K562 (cell line): ENCODE results near the gene FAM107B. TPM values are rescaled to one million over a fixed set of nuclear protein-coding genes. Genes with fewer than 3 reads are reported as not detected.

Source experiments
- AFF1 ChIP-seq, 2 experiments: fragments of 450-650 bp; IDR thresholded peaks; 2 replicates each; pipeline ENCODE4 v1.6.1; 2018; ENCODE audit warnings: mild to moderate bottlenecking in 2 of 2, low read depth in 1 of 2; ENCODE audit not compliant: partially characterized antibody in 2 of 2
- CHD7 ChIP-seq: fragments of 200-600 bp; sonication (generic); IDR thresholded peaks from one replicate; pipeline ENCODE4 v1.6.1; 2012; ENCODE audit warnings: mild to moderate bottlenecking, low read depth, low read length, inconsistent platforms
- HLTF ChIP-seq: fragments of 450-650 bp; IDR thresholded peaks from 2 replicates; pipeline ENCODE4 v1.6.1; 2016
- MAFG ChIP-seq: fragments of 450-650 bp; conservative IDR thresholded peaks from 2 replicates; pipeline ENCODE4 v1.6.1; 2016; ENCODE audit warnings: missing genetic modification characterization, missing compliant biosample characterization
- MED1 ChIP-seq: sonication (generic); formaldehyde crosslinking; IDR thresholded peaks from 2 replicates; pipeline ENCODE4 v1.8.1; 2023; ENCODE audit warnings: missing genetic modification reagents, borderline replicate concordance
- MTA3 ChIP-seq: fragments of 450-650 bp; formaldehyde crosslinking; IDR thresholded peaks from 2 replicates; pipeline ENCODE4 v1.6.1; 2017; ENCODE audit warnings: mild to moderate bottlenecking, borderline replicate concordance
- PHF21A ChIP-seq: fragments of 450-650 bp; IDR thresholded peaks from 2 replicates; pipeline ENCODE4 v1.6.1; 2017; ENCODE audit warnings: low read depth, borderline replicate concordance
- ZNF280B ChIP-seq: fragments of 250-450 bp; sonication (Bioruptor Pico); IDR thresholded peaks from 2 replicates; pipeline ENCODE4 v1.5.1; 2021; ENCODE audit warnings: mild to moderate bottlenecking
- polyA plus RNA-seq, 8 experiments: library from polyadenylated mRNA; depleted of rRNA in 4 of 8; stranded (reverse) in 5 of 8; unstranded in 3 of 8; fragments of >200 nt; fragmentation: Nextera tagmentation in 2 of 8; fragmentation: Illumina TruSeq in 1 of 8; extraction: Ambion mirVana in 2 of 8; extraction: Trizol in 1 of 8; gene quantifications; 2 replicates each; pipeline versions ENCODE4 v1.2.1 to v1.2.3, GENCODE V29; 2011 to 2014; ENCODE audit warnings: inconsistent platforms in 1 of 8, missing spikeins in 1 of 8
- total RNA-seq, 7 experiments: library from RNA; depleted of rRNA in 6 of 7; stranded (reverse); fragments of >200 nt in 6 of 7; fragmentation: Illumina TruSeq in 2 of 7; extraction: Trizol in 2 of 7; gene quantifications; 2 replicates each; pipeline versions ENCODE4 v1.2.1 to v1.2.3, GENCODE V29; 2011 to 2021; ENCODE audit warnings: low replicate concordance in 1 of 7

Gene FAM107B
- total and polyA plus RNA-seq, 9 of the 15 experiments (the other 6 are each of a cell fraction or from before 2014, with no cell fraction given), result 0.40 to 2.8 (median 1.4) TPM

GRCh38 chr10:14566498-14566897, 208.2 kb downstream of the FAM107B start (continued):
- TF ChIP-seq CHD7, result no peak
- no peak for TF ChIP-seq AFF1 (IDR thresholded peaks at IDR 0.05; ENCODE audit: low read depth in 1 of 2, partially characterized antibody in 2 of 2)
- no peak for TF ChIP-seq MED1
- no peak for TF ChIP-seq MTA3
- TF ChIP-seq PHF21A, result no peak
- no peak for TF ChIP-seq MAFG (tag)
- TF ChIP-seq HLTF, result no peak
- TF ChIP-seq ZNF280B, result no peak
